C4-2B (cell line): ENCODE measurements around the gene SLC13A5.

Experiments
- CTCF ChIP-seq: fragments of 450-650 bp; conservative IDR thresholded peaks from 2 replicates; pipeline ENCODE4 v1.5.1; 2017; ENCODE audit warnings: mild to moderate bottlenecking
- ZFX ChIP-seq: fragments of 450-650 bp; IDR thresholded peaks from 2 replicates; pipeline ENCODE4 v1.6.1; 2017

- TF ChIP-seq CTCF (no peak), ZFX (no peak)
These were observed 69.6 kb downstream of the SLC13A5 start for GRCh38 chr17:6643451-6644125.
